Tibial nerve (tissue), 4 donors: ENCODE measurements around the gene NUDT7. TPM values are rescaled to one million over a fixed set of nuclear protein-coding genes. Genes with fewer than 3 reads are reported as not detected.

Source experiments
- DNase-seq, 2 donors: peaks; one replicate each; pipeline ENCODE4 v3.0.0-alpha.2; 2019; ENCODE audit warnings: low spot score in 2 of 2
- H3K27ac ChIP-seq, 4 donors: fragments of 200-600 bp; sonication (generic) in 3 of 4; one replicate each; pipeline ENCODE4 v1.5.1; 2017 to 2019; ENCODE audit warnings: mild to moderate bottlenecking in 1 of 4
- H3K27me3 ChIP-seq, 2 donors: fragments of 200-600 bp; sonication (generic) in 1 of 2; one replicate each; pipeline versions ENCODE4 v1.5.1 to v1.6.0; 2017 to 2019
- H3K36me3 ChIP-seq, 3 donors: fragments of 200-600 bp; sonication (generic); one replicate each; pipeline ENCODE4 v1.5.1; 2018 to 2019
- H3K4me1 ChIP-seq, 4 donors: fragments of 200-600 bp; sonication (generic) in 3 of 4; one replicate each; pipeline ENCODE4 v1.5.1; 2017 to 2019
- H3K4me3 ChIP-seq, 4 donors: fragments of 200-600 bp; sonication (generic) in 3 of 4; one replicate each; pipeline ENCODE4 v1.5.1; 2017 to 2019; ENCODE audit warnings: mild to moderate bottlenecking in 1 of 4, moderate library complexity in 1 of 4
- H3K9me3 ChIP-seq, 4 donors: fragments of 200-600 bp; sonication (generic) in 3 of 4; one replicate each; pipeline ENCODE4 v1.5.1; 2017 to 2019
- CTCF ChIP-seq, 5 experiments: fragments of 200-600 bp in 3 of 5; fragments of 450-650 bp in 2 of 5; sonication (generic) in 3 of 5; IDR thresholded peaks; one replicate each; pipeline ENCODE4 v1.5.1; 2016 to 2019; ENCODE audit warnings: antibody characterized with exemption in 5 of 5, mild to moderate bottlenecking in 3 of 5, moderate library complexity in 2 of 5
- EP300 ChIP-seq, 2 donors: sonication (generic); formaldehyde crosslinking; IDR thresholded peaks; one replicate each; pipeline ENCODE4 v1.6.1; 2017; ENCODE audit warnings: antibody characterized with exemption in 2 of 2, mild to moderate bottlenecking in 1 of 2
- POLR2A ChIP-seq, 2 donors: fragments of 450-650 bp; IDR thresholded peaks; one replicate each; pipeline ENCODE4 v1.6.1; 2017; ENCODE audit warnings: antibody characterized with exemption in 2 of 2, mild to moderate bottlenecking in 2 of 2, moderate library complexity in 2 of 2
- WGBS, 2 donors: methylation state at CpG; one replicate each; pipeline ENCODE4 v1.1.5; 2018; 5-methylcytosine and 5-hydroxymethylcytosine counted together
- total RNA-seq, 4 donors: library from RNA; depleted of rRNA; stranded (reverse); fragments of >200 nt; gene quantifications; one replicate each; pipeline ENCODE4 v1.1.0, GENCODE V29; 2016

NUDT7 gene
- total RNA-seq, 4 donors from 2014 or later, result 4.3 to 22.7 (median 11.6) TPM

DNA sequence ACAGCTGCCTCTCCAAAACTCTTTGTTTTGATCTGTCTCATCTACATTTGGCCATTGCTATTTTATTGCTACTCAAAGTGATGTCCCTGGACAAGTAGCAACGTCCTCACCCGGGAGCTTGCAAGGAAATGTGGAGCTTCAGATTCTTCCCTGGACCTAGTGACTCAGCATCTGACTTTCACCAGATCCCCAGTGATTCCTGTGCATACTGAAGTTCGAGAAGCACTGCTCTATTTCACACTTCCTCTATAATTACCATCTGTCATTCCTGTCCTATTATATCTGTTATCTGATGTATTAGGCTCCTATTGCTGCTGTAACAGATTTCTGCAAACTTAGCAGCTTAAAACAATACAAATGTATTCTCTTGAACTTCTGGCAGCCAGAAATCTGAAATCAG, 37.5 kb downstream of the NUDT7 start:
- no peaks in the 10 kb centered on the region for H3K27me3 ChIP-seq
- no peak overlapping the region for H3K4me3 ChIP-seq
- no peaks in the 10 kb centered on the region for H3K36me3 ChIP-seq
- no peak for TF ChIP-seq CTCF (IDR thresholded peaks at IDR 0.05)
- TF ChIP-seq EP300 (IDR thresholded peaks at IDR 0.05), result no peak
- no peak for TF ChIP-seq POLR2A (IDR thresholded peaks at IDR 0.05)
- DNase-seq, result no peak
- H3K9me3 ChIP-seq, result no peaks in the 10 kb centered on the region
- no peak overlapping the region for H3K27ac ChIP-seq
- WGBS, 2 donors, result 64 to 68% methylated on average over 3 of the region's 3 CpGs
- peaks cover 0 to 12% (median 0%) of the 10 kb centered on the region in 4 donors for H3K4me1 ChIP-seq

DNA sequence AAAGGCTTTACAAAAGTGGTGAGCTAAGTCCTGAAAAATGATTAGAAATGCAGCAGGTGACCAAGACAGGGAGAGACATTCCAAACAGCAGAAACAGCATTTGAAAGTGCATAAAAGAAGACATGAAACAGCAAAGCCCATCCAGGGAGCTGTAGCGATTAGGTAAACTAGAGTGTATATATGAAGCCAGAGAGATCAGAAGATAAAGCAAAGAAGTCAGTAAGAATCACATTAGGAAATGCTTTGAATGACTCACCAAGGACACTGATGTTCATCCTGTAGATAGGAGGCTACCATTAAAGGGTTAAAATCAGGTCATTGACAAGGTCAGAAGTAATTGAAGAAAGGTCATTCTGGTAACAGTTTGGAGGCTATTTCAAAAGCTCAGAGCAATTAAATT, 38.5 kb downstream of the NUDT7 start:
- no peaks in the 10 kb centered on the region for H3K9me3 ChIP-seq
- H3K4me1 ChIP-seq, result peaks cover 0 to 12% (median 0%) of the 10 kb centered on the region in 4 donors
- TF ChIP-seq CTCF (IDR thresholded peaks at IDR 0.05) (no peak), EP300 (IDR thresholded peaks at IDR 0.05) (no peak), POLR2A (IDR thresholded peaks at IDR 0.05) (no peak)
- no peaks in the 10 kb centered on the region for H3K27me3 ChIP-seq
- DNase-seq, result no peak
- no peaks in the 10 kb centered on the region for H3K36me3 ChIP-seq
- no peak overlapping the region for H3K27ac ChIP-seq
- no peak overlapping the region for H3K4me3 ChIP-seq
- WGBS, 2 donors, result 69 to 76% methylated on average over 1 of the region's 1 CpG

GRCh38 chr16:77761204-77761603, 38.9 kb downstream of the NUDT7 start:
- no peak for TF ChIP-seq EP300 (IDR thresholded peaks at IDR 0.05)
- no peak for TF ChIP-seq CTCF (IDR thresholded peaks at IDR 0.05)
- TF ChIP-seq POLR2A (IDR thresholded peaks at IDR 0.05), result no peak
- Histone ChIP-seq H3K4me3 (no peak overlapping the region), H3K9me3 (no peaks in the 10 kb centered on the region), H3K4me1 (peaks cover 0 to 12% (median 0%) of the 10 kb centered on the region in 4 donors), H3K27me3 (no peaks in the 10 kb centered on the region), H3K27ac (no peak overlapping the region), H3K36me3 (no peaks in the 10 kb centered on the region)
- DNase-seq, result no peak
- 63 to 80% methylated on average over 1 of the region's 1 CpG for WGBS, 2 donors

DNA sequence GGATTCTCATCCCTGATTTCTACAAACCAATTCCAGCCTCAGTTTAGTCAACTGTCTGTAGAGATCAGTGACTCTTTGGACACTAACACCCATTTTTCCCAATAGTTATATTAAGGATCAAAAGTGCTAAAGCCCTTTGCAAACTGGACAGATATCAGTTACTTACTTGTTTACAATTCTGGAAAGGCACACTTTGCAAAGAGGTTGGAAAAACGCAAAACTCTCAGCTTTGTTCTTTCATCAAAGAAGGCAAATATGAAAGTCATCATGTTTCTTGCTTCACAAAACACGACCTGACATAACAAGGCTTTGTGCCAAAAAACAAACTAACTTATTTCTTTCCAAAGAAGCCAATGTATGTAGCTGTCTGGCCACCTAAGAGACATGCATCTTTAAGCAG, 39.9 kb downstream of the NUDT7 start:
- WGBS, 2 donors, result 31 to 40% methylated on average over 2 of the region's 2 CpGs
- Histone ChIP-seq H3K4me3 (no peak overlapping the region), H3K36me3 (no peaks in the 10 kb centered on the region), H3K27me3 (no peaks in the 10 kb centered on the region), H3K9me3 (no peaks in the 10 kb centered on the region), H3K4me1 (peaks cover 0 to 12% (median 0%) of the 10 kb centered on the region in 4 donors), H3K27ac (no peak overlapping the region)
- TF ChIP-seq EP300 (IDR thresholded peaks at IDR 0.05) (no peak), CTCF (IDR thresholded peaks at IDR 0.05) (no peak), POLR2A (IDR thresholded peaks at IDR 0.05) (no peak)
- no peak for DNase-seq

DNA sequence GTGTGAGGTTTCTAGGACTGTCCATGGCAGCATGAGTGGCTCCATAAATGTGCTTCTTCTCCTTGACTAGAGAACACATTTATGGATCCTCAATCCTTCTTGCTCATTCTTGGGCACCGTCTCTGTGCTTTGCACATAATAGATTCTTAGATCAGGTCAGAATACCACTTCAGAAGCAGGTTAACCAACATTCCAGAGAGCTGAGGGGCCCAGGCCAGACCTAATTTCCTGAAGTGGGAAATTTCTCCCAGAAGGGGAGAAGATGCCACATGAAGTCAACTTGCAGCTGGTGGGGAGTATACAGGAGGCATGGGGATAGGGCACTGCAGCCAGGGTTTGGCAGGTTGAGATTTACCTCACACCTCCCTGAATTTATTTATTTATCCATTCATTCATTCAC, 41.7 kb downstream of the NUDT7 start:
- 84 to 95% methylated on average over 1 of the region's 1 CpG for WGBS, 2 donors
- no peak for TF ChIP-seq CTCF (IDR thresholded peaks at IDR 0.05)
- TF ChIP-seq EP300 (IDR thresholded peaks at IDR 0.05), result no peak
- TF ChIP-seq POLR2A (IDR thresholded peaks at IDR 0.05), result no peak

More for the DNA sequence above, 41.7 kb downstream of the NUDT7 start:
- H3K27me3 ChIP-seq, result no peaks in the 10 kb centered on the region
- H3K4me3 ChIP-seq, result no peak overlapping the region
- H3K27ac ChIP-seq, result peak overlapping the region in 2 of 4 donors; percentile 26 to 69
- H3K9me3 ChIP-seq, result no peaks in the 10 kb centered on the region
- H3K36me3 ChIP-seq, result no peaks in the 10 kb centered on the region
- DNase-seq, result no peak
- peaks cover 0 to 12% (median 0%) of the 10 kb centered on the region in 4 donors for H3K4me1 ChIP-seq
